ENCODE measurements around the gene SPR.

Gene SPR

GRCh38 chr2:72896446-72896845, 9.2 kb downstream of the SPR start (continued):
- no peak for TF ChIP-seq ZSCAN4 (tag by site-specific recombination; IDR thresholded peaks at IDR 0.05)
- TF ChIP-seq ZFP69B (tag by site-specific recombination; IDR thresholded peaks at IDR 0.05): no peak
- no peak for TF ChIP-seq SP3 (tag by site-specific recombination; IDR thresholded peaks at IDR 0.05)
- no peak for TF ChIP-seq ZNF626 (tag by site-specific recombination; IDR thresholded peaks at IDR 0.05)
- no peak for TF ChIP-seq ZNF121 (tag by site-specific recombination; IDR thresholded peaks at IDR 0.05)

- CTCF ChIA-PET: interaction anchor here (0.5 to 3.9 kb wide), 13 partner anchors 9 to 279 kb away, joined by 3 to 15 read pairs (median 3); partner anchors contain the start of genes EMX1 and SPR
Observed at GRCh38 chr2:72897785-72898584, 10.8 kb downstream of the SPR start.

GRCh38 chr2:72898585-72898906, 11.3 kb downstream of the SPR start:
- POLR2A ChIA-PET: no interaction called here
- Histone ChIP-seq H3K4me3 (ENCODE audit: low read depth, low read length) (no peak overlapping the region), H3K9me3 (ENCODE audit: control insufficient read depth, insufficient read depth, low read depth, low read length) (no peaks in the 10 kb centered on the region), H3K27ac (ENCODE audit: extremely low read depth, low read depth, low read length) (no peak overlapping the region), H3K36me3 (ENCODE audit: control insufficient read depth in 2 of 2, insufficient read depth in 1 of 2, low read length in 2 of 2) (no peaks in the 10 kb centered on the region), H3K4me1 (ENCODE audit: control insufficient read depth, insufficient read depth, low read length) (no peaks in the 10 kb centered on the region)
- CTCF ChIA-PET: interaction anchor here (0.6 to 3.9 kb wide), 7 partner anchors 11 to 278 kb away, joined by 3 to 15 read pairs (median 3); partner anchors contain the start of genes EMX1 and SPR
- no peak for TF ChIP-seq ZNF239 (tag by site-specific recombination; IDR thresholded peaks at IDR 0.05)
- TF ChIP-seq ZBTB49 (tag by site-specific recombination; IDR thresholded peaks at IDR 0.05; ENCODE audit: low read depth): no peak
- no peak for TF ChIP-seq SCRT2 (tag by site-specific recombination; IDR thresholded peaks at IDR 0.05)
- TF ChIP-seq ZNF596 (tag by site-specific recombination; IDR thresholded peaks at IDR 0.05): no peak
- no peak for TF ChIP-seq TSHZ1 (tag by site-specific recombination; IDR thresholded peaks at IDR 0.05; ENCODE audit: borderline replicate concordance)
- TF ChIP-seq ZNF830 (tag by site-specific recombination; IDR thresholded peaks at IDR 0.05; ENCODE audit: low read depth): no peak
- no peak for TF ChIP-seq PRDM1 (tag by site-specific recombination; IDR thresholded peaks at IDR 0.05)
- TF ChIP-seq ZNF140 (tag by site-specific recombination; IDR thresholded peaks at IDR 0.05): no peak
- no peak for TF ChIP-seq ZNF274 (IDR thresholded peaks at IDR 0.05; ENCODE audit: low read length)
- no peak for TF ChIP-seq ZNF274 (tag by site-specific recombination; IDR thresholded peaks at IDR 0.05; ENCODE audit: borderline replicate concordance)
- TF ChIP-seq ZBTB6 (tag by site-specific recombination; IDR thresholded peaks at IDR 0.05): no peak

More at GRCh38 chr2:72897785-72898584, 10.8 kb downstream of the SPR start:
- TF ChIP-seq ZBTB26 (tag by site-specific recombination; optimal IDR thresholded peaks at IDR 0.05): no peak
- TF ChIP-seq ZNF747 (tag by site-specific recombination; IDR thresholded peaks at IDR 0.05): no peak
- TF ChIP-seq SP7 (tag by site-specific recombination; IDR thresholded peaks at IDR 0.05): no peak
- no peak for TF ChIP-seq ZNF311 (tag by site-specific recombination; IDR thresholded peaks at IDR 0.05; ENCODE audit: borderline replicate concordance)
- Histone ChIP-seq H3K9me3 (ENCODE audit: control insufficient read depth, insufficient read depth, low read depth, low read length) (no peaks in the 10 kb centered on the region), H3K4me1 (ENCODE audit: control insufficient read depth, insufficient read depth, low read length) (no peaks in the 10 kb centered on the region), H3K4me3 (ENCODE audit: low read depth, low read length) (no peak overlapping the region), H3K27ac (ENCODE audit: extremely low read depth, low read depth, low read length) (no peak overlapping the region), H3K36me3 (ENCODE audit: control insufficient read depth in 2 of 2, insufficient read depth in 1 of 2, low read length in 2 of 2) (no peaks in the 10 kb centered on the region)
- POLR2A ChIA-PET: interaction anchor here (0.7 kb wide), 1 partner anchor 21 kb away, joined by 3 read pairs; no protein-coding TSS in a partner anchor

All from HEK293 (cell line).